ENCODE results near the gene SLC9A7.

Gene SLC9A7

DNA sequence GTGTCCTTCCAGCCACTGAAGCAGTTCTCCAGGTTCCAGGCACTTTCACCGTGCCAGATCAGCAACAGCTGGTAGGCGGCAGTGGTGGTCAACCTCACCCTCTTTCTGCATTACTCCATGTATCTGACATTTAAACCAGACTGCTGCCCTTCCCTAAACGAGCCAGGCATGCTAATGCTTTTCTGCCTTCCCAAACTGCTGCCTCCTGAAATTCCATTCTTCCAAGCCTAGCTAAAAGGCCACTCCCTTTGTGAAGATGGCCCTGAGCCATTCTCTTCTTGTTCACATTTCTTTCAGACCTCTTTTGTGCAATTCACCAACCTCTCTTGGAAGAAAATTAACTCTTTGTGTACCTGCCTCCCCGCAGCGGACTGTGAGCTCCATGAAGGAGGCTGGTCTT, 111.7 kb downstream of the SLC9A7 start:
- DNase-seq: no peak

DNA sequence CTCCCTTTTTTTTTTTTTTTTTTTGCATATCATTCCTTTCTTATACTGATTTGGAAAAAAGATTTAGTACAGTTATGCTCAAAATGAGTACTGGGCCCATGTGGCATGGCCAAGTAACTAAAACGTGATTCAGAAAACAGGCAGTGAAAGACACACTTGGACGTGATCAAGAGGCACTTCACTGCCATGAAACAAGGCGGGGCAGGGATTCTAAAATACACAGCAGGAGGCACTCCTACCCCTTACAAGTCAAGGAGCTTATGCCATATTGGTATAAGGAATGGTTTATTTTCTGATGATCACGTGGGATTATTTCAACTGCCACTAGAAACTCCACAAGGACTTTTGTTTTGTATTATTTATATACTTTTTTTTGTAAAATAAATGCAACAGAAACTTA, 113.3 kb downstream of the SLC9A7 start:
- no peak for DNase-seq

DNA sequence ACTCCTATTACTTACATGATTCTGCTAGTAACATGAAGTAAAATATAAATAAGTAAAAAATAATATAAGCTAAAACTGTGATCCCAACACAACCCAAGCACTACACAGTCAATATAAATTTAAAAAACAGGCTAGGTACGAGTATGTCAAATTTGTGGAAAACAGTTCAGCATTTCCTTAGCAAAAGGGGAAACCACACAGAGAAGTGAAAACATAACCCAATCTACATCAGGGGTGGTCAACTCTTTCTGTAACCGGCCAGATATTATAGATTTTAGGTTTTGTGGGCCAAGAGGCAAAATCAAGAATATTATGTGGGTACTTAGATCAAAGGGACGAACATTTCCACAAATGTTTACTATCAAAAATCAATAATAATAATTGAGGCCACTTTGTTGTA, 115.3 kb downstream of the SLC9A7 start:
- no peak for DNase-seq

DNA sequence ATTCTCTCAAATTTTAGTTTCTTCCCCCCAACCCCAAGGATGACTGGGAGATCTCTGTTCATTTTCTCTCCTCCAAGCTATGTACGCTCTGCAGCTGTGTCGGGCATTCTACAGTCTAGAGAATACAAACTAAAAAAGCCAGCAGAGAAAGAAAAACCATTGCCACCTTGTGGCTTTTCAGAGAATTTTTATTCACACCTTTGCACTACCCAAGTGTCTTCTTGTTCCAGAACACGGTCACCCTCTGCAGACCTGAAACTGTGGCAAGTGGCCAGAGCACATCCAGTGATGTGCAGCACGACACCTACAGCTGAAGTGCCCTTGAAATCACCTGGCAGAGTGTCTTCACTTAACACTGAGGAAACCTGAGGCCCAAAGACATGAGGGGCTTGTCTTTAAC, 116.8 kb downstream of the SLC9A7 start:
- no peak for DNase-seq

DNA sequence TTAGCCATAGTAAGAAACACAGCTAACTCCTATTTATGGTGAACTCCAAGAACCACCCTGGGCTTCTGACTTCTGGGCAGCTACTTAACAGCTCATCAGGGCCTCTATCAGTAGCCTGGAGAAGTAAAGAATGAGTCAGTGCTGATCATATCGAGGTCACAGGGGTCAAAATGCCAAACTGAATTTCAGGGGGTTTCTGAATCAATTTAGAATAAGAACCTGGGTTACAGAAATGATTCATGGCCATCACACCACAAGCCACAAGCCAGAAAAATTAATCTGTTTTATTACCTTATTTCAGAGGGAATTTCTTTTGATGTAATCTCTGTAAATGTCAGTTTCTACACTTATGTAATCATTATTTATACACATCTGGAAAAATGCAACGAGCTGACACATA, 121.0 kb downstream of the SLC9A7 start:
- DNase-seq: no peak

DNA sequence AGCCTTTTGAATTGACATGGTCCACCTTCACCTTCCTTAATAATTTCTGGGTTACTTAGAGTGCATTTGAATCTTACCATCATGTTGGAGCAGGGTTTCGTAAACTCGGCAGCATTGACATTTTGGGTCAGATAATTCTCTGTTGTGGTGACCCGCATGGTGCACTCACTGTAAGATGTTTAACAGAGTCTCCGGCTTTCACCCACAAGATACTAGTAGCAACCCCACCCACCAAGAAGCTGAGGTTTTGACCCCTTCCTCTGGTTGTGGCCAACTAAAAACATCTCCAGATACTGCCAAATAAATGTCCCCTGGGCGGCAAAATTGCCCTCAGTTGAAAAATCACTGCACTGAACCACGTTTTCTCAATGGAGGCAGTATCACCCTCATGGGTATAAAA, 122.7 kb downstream of the SLC9A7 start:
- no peak for DNase-seq

DNA sequence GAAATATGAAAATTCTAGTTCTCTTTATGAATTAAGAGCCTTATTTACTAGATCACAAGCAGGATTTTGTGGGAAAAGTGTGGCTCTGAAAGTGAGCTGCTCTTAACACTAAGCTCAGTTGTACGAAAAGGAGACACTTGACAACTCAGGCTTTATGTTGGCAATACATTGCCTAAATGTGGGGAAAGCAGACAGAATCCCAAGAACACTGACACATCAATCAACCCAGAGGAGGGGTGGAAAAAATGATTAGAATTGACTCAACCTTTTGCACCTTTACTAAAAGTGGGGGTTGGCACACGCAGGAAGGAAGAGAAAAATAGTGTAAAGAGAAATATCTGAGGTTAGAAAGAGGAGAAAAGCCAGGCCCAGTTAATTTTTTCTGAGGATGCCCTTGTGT, 123.7 kb downstream of the SLC9A7 start:
- DNase-seq: no peak

DNA sequence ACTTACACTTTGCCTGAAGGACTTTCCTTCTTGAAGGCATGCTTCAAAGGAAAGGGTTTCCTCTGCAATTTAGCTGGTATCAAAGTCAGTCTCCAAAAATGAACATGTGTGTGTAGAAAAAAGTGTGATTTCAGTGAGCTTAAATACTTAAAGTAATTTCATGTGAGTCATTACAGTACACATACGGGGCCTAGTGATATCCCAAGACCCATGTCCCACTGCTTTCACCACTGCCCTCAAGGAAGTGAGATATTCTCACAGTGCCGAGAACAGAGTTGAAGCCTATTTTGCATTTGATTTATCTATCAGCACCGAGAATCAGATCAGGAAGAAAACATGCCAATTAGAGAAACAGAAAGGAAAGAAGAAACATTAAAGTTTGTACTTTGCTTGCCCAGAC, 124.3 kb downstream of the SLC9A7 start:
- DNase-seq: no peak

DNA sequence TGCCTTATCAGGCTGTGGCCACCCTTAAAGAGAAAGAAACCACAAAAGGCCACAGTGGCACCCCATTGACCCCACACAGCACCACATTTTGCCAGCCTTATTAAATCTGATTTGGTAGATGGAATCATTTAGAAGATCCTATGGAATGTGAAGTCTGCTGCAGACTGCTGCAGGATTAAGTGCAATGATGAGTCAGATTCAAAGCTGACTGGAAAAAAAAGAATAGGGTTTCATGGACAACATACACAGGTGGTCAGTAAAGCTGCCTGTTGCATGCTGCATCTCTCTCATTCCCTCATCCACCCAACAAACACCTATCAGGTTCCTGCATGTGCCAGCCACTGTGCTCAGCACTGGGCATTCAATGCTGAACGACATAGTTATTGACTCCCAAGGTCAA, 128.8 kb downstream of the SLC9A7 start:
- DNase-seq: no peak

DNA sequence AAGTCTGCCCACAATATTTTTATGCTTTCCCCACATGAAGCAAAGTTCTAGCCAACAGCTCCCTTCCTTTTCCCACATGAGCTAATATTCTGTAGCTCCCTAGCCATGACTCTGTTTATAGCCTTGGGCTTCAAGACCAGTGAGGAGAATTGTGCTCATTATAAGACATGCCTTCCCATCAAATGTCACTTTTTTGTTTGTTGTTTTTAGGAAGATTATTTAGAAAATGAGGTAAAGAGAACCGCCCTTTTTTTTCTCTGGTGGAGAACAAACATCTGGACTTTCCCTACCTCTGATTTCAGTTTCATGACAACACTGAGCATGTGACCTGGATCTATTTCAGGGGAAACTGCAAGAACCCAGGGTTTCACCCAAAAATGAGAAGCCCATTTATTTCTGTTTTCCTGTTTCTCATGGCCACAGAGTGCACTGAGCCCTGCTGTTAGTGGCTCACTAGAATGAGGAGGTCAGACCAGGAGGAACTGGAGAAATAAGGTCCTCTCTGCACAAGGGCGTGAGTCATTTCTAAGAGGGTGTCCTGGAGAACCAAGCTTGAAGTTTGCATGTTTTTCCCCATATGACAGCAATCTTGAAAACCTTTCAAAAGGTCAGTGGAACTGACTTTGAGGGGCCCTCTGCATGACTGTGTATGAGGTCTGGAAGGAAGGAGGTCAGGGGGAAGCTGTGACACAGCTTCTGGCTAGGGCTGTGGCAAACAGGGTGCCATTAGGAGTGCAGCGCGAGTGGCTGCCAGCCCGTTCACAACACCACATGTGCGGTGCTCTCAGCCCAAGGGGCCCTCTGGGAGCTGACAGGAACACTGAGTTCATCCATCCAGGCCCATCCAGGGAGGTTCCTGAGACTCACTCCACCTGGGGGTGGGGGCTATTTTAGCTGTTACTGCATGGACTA, 130.2 kb downstream of the SLC9A7 start:
- DNase-seq: no peak

DNA sequence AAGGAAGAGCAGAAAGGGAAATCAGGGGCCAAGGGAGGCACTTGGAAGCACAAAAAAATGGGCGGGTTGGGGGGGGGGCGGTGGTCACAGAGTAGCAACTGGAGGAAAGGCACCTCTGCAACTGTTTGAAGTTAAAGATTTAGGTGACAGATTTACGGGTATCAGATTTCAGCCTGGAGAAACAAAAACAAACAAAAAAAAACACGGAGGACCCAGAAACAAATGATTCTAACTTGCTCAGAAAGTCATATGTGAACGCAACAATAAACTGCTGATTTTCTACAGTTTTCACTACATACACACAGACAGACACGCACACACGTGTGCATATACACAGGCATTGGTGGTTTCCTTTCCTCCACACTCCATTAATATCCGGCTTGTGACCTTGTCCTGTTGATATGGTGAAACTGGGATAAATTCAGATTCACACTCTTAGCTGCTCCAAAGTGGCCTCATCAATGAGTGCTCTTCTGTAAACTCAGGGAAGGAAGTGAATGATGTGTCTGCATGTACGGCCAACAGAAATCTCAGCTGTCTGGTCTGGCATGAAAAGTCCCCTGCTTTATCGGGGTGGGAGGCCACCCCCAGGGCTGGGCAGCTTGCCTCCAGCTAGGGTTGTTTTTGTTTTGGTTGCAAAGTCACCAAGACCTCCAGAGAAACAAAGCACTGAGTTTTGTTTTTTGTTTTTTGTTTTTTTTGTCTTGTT, 131.1 kb downstream of the SLC9A7 start:
- peak; percentile 23 for DNase-seq

DNA sequence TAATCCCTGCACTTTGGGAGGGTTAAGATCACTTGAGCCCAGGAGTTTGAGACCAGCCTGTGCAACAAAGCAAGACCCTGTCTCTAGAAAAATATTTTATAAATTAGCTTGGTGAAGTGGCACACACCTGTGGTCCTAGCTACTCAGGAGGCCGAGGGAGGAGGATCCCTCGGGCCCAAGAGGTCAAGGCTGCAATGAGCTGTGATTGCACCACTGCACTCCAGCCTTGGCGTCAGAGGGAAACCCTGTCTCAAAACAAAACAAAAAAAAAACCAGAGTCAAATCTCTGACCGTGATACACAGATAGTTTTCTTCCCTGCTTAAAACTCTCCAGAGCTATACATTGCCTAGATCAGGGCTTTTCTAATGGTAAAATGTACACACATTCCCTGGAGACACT, 131.9 kb downstream of the SLC9A7 start:
- no peak for DNase-seq

DNA sequence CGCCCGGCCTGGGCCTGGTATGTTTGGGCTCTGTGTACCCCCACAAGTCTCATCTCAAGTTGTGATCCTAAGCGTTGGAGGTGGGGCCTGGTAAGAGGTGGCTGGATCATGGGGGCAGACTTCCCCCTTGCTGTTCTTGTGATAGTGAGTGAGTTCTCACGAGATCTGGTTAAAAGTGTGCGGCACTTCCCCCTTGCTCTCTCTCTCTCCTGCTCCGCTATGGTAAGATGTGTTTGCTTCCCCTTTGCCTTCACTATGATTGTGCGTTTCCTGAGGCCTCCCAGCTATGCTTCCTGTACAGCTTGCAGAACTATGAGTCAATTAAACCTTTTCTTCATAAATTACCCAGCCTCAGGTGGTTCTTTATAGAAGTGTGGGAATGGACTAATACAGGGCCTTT, 132.4 kb downstream of the SLC9A7 start:
- no peak for DNase-seq

DNA sequence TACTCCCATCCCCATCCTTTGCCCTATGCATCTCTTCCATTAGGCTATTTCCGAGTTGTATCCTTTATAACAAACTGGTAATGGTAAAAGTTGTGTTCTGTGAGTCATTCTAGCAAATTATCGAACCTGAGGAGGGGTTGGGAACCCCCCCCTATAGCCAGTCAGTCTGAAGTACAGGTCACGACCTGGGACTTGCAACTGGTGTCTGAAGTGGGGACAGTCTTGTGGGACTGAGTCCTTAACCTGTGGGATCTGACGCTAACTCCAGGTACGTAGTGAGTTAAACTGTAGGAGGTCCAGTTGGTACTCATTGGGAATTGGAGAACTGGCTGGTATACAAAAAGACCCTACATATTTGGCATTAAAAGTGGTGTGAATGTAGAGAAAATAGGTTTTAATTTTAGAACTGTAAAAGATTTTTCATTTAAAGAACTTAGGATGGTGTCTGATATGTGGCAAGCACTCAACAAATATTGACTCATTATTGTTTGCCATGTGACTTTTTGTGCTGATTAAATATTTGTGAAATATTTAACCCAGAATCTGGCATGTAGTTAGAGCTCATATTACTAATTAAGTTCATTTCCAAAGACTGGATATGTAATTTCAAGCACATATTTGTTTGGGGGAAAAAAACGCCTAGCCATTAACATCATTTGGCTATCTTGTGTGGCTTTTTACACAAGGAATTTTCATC, 134.7 kb downstream of the SLC9A7 start:
- DNase-seq: no peak

DNA sequence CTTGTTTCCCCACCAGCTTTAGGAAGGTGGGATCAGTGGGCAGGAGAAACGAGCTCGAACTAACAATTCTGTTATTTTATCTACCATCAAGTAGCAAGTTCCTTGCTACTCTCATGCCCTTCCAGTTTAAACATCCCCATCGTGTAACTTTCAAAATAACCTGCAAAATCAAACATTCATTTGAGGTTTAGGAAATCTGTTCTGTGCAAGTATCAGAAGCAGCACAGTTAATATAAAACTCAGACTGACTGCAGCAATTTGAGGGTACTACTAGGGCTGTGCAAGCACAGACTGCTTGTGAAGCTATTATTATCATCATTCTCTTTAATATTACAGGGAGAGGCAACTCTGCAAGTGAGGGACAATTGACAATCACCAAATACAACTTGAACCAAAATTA, 137.3 kb downstream of the SLC9A7 start:
- no peak for DNase-seq

DNA sequence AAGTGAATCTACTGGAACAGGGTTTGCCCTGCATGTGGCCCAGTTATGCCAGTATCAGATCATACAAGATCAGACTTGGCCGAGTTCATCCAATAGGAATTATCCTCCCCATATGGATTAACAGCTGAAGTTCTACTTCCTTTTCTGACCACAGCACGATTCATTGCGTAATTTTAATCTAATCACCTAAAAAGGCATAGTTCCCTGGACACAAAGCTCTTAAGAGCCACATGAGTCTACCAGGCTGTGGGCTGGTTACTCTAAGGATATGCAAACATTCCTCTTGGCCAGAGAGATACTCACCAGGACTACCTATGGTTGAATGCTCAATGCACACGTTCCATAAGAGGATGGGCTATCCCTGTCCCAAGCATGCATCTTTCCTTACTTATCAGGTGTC, 138.4 kb downstream of the SLC9A7 start:
- no peak for DNase-seq

DNA sequence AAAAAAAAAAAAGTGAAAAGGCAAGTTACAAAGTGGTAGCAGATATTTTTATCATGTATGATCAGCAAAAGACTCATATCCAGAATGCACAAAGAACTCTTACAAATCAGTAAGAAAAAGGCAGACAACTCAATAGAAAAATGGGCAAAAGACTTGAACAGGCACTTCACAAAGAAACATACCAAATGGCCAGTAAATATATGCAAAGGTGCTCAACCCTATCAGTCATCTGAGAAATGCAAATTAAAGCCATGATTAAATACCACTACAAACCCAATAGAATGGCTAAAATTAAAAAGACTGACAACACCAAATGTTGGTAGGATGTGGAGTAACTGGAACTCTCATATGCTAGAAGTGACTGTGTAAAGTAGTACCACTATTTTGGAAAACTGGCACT, 140.0 kb downstream of the SLC9A7 start:
- DNase-seq: no peak

DNA sequence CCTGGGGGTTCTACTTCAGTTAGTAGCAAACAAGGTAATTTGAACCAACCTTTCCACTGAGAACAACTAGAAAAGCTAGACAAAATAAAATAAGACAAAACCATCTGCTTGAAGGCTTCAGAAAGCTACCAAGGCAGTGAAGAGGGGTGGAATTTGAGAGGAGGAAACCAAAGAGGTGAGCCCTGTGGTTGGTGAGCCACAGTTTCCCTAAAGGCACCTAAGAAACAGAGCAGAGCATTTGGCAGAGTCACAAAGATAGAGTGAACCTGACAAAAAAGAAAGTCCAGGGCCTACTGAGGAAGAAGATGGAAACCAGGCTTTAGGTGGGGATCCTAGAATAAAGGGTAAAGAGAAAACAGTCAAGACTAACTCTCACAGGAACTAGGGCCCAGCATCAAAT, 141.0 kb downstream of the SLC9A7 start:
- DNase-seq: no peak

DNA sequence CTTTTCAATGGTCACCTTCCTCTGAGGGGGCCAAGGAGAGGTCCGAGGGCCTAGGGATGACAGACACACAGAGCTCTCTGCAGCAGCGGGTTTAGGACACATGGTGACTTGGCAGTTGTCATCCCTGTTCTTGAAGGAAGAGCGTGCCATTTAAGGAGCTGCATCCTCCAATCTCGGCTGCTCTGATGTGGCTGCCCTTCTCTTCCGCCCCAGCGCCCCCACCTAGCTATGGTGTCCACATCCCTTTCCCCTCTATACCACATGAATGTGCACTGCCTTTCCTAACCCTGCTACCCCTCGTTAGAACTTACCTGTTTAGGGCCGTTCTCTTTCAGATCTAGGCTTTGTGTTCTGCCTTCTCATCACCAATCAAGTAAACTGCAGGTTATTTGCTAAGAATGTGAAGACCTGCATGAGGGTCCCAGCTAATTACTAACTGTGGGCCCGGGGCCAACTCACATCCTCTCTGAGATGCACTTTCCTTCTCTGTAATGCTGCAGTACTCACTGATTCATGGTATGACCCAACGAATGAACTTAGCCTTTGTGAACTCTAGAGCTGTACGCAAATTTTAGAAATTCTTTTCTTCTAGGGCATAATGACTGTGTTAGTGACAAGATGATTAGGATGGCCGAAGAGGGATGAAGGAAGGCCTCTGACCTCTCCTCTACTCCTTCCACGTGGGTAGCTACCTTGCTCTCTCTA, 147.1 kb downstream of the SLC9A7 start:
- DNase-seq: no peak

DNA sequence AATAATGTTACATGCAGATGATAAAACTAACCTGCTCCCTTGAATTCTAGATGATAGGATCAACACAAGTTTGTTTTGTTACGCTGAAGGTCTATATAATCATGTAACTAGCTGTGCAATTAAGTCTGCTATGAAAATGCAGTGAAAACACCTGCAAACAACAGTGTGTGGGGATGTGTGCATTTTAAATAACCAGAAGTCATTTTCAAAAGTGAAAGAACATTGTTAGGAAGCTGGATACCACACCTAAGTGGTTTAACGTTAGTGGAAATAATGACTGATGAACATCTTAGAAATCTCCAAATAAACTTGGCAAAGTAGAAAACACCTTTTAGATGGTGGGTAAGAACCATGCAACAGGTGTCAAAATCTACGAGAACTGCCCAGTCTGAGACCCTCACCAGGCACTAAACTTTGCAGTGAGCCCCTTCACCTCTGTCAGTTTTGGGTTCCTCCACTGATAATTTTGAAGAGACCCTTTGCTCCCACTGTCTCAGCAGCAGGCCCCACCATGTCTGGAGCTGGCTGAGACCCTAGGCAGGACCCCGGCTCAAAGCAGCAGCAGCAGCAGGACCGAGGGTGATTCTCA, 148.8 kb downstream of the SLC9A7 start:
- no peak for DNase-seq

DNA sequence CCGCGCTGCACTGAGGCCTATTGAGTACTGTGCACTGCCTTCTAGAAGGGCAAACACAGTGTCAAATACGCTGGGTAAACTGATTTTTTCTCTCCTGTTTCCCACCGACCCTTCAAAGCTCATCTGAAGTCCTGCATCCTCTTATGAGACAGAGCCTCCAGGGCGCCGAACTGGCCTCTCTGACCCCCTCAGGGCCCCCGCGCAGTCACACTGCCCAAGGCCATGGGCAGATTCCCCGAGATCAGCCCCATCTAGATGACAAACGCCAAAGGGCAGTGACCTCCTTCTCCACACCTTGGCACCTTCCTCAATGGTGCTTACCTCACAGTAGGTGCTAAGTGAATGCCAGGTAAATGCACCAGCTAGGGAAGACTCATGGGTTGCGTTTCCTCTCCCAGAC, 151.0 kb downstream of the SLC9A7 start:
- no peak for DNase-seq

DNA sequence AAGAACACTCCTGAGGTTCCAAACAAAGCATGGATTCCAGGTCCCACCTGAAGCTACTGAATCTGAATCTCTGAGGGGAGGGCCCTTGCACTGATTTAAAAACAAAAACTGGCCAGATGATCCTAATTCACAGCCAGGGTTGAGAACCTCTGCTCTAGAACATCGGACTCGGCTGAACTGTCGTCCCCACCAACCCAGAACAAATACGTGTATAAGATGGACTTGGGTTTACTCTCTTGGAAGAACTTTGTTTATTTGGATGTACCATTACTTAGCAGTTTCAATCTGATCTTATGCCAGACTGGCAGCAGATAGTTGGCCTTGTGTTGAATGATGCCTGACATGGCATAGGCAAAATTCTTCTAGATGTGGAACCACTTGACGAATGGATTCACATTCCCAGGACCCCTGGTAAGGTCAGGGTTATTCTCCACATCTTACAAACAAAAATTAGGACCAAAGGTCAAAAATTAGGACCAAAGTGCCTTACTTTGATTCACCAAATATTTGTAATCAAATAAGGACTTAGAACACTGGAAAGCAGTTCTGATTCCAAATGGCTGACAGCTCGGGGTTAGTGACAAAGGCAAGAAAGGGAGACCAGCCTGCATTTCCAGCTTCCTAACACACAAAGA, 156.3 kb downstream of the SLC9A7 start:
- DNase-seq: no peak
